HL-60 (cell line): ENCODE results near the gene PAPPA.

Experiments
- GABPA ChIP-seq: IDR thresholded peaks from 2 replicates; pipeline ENCODE4 v1.6.1; 2012; ENCODE audit warnings: low read depth
- POLR2AphosphoS5 ChIP-seq: IDR thresholded peaks from 2 replicates; pipeline ENCODE4 v1.6.1; 2012; ENCODE audit warnings: low read depth
- SPI1 ChIP-seq: IDR thresholded peaks from 2 replicates; pipeline ENCODE4 v1.6.1; 2012; ENCODE audit warnings: low read depth, mild to moderate bottlenecking, borderline replicate concordance
- TF ChIP-seq, protein P1 (sequence below): IDR thresholded peaks from 2 replicates; pipeline ENCODE4 v1.6.1; 2012; ENCODE audit warnings: low read depth; ENCODE audit not compliant: insufficient replicate concordance
- TF ChIP-seq, protein P2 (sequence below): IDR thresholded peaks from one replicate; pipeline ENCODE4 v1.5.1; 2011; ENCODE audit warnings: low read length, control low read depth, inconsistent platforms; ENCODE audit not compliant: insufficient read depth

DNA sequence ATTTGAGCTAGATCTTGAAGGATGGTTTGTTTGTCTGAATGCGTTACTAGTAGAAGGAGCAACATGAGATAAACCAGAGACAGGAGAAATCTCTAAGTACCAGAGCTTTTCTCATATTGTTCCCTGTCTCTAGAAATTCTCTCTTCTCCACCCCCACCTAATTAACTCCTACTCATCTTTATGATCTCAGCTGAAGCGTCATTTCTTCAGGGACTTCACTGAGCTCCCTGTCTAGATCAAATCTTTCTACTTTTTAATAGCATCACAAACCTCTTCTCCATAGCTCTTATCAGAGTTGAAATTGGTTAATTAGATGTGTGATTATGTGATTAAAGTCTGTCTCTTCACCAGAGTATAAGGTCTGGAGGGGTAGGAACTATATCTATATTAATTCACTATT is 226.2 kb downstream of the PAPPA start:
- TF ChIP-seq, protein P1, sequence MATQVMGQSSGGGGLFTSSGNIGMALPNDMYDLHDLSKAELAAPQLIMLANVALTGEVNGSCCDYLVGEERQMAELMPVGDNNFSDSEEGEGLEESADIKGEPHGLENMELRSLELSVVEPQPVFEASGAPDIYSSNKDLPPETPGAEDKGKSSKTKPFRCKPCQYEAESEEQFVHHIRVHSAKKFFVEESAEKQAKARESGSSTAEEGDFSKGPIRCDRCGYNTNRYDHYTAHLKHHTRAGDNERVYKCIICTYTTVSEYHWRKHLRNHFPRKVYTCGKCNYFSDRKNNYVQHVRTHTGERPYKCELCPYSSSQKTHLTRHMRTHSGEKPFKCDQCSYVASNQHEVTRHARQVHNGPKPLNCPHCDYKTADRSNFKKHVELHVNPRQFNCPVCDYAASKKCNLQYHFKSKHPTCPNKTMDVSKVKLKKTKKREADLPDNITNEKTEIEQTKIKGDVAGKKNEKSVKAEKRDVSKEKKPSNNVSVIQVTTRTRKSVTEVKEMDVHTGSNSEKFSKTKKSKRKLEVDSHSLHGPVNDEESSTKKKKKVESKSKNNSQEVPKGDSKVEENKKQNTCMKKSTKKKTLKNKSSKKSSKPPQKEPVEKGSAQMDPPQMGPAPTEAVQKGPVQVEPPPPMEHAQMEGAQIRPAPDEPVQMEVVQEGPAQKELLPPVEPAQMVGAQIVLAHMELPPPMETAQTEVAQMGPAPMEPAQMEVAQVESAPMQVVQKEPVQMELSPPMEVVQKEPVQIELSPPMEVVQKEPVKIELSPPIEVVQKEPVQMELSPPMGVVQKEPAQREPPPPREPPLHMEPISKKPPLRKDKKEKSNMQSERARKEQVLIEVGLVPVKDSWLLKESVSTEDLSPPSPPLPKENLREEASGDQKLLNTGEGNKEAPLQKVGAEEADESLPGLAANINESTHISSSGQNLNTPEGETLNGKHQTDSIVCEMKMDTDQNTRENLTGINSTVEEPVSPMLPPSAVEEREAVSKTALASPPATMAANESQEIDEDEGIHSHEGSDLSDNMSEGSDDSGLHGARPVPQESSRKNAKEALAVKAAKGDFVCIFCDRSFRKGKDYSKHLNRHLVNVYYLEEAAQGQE: no peak
- TF ChIP-seq, protein P2, sequence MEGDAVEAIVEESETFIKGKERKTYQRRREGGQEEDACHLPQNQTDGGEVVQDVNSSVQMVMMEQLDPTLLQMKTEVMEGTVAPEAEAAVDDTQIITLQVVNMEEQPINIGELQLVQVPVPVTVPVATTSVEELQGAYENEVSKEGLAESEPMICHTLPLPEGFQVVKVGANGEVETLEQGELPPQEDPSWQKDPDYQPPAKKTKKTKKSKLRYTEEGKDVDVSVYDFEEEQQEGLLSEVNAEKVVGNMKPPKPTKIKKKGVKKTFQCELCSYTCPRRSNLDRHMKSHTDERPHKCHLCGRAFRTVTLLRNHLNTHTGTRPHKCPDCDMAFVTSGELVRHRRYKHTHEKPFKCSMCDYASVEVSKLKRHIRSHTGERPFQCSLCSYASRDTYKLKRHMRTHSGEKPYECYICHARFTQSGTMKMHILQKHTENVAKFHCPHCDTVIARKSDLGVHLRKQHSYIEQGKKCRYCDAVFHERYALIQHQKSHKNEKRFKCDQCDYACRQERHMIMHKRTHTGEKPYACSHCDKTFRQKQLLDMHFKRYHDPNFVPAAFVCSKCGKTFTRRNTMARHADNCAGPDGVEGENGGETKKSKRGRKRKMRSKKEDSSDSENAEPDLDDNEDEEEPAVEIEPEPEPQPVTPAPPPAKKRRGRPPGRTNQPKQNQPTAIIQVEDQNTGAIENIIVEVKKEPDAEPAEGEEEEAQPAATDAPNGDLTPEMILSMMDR: no peak
- TF ChIP-seq POLR2AphosphoS5 (no peak), SPI1 (no peak), GABPA (no peak)
